ENCODE results near the gene GTSE1. TPM values are rescaled to one million over a fixed set of nuclear protein-coding genes. Genes with fewer than 3 reads are reported as not detected.
A peak's percentile ranks its signal among the peaks of the same experiment; 100 is the strongest.
"Not testable (repeated sequence)": the region's sequence is repeated elsewhere in the genome, so short reads cannot be mapped to it uniquely, and the experiment has no call there.

The GTSE1 gene
- polyA plus RNA-seq, 4 donors, result 10.5 to 21.1 (median 19.1) TPM

GRCh38 chr22:46290843-46291785, 5.6 kb upstream of the GTSE1 start:
- no peak for DNase-seq (ENCODE audit: low read depth in 4 of 4, low spot score in 2 of 4)

DNA sequence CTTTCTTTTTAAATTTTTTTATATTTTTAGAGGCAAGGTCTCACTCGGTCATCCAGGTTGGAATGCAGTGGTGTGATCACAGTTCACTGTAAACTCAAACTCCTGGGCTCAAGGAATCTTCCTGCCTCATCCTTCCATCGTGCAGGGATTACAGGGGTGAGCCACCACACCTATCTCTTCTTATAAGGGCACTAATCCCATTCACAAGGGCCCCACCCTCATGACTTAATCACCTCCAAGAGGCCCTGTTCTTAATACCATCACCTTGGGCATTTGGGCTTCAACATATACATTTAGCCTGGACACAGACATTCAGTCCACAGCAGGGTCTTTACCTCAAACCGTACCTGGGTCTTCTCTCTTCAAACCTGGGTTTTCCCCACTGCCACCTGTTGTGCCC, 4.5 kb upstream of the GTSE1 start:
- DNase-seq (ENCODE audit: low read depth in 4 of 4, low spot score in 2 of 4), result no peak

DNA sequence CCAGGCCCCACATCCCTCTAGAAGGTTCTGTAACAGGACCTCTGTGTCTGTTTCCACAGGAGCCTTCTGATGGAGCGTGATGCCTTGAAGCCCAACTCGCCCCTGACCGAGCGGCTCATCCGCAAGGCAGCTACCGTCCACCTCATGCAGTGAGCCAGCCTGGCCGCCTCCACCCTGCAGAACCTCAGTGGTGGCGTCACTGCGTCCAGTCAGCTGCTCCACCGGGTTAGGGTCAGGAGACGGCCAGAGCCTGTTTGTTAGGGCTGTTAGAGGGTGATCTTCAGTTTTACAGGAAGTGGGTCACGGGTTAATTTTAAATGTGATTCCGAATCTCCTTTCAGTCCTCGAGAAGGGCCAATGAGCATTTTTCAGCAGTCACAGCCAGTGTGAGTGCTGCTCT, 3.9 kb upstream of the GTSE1 start:
- no peak for DNase-seq (ENCODE audit: low read depth in 4 of 4, low spot score in 2 of 4)

DNA sequence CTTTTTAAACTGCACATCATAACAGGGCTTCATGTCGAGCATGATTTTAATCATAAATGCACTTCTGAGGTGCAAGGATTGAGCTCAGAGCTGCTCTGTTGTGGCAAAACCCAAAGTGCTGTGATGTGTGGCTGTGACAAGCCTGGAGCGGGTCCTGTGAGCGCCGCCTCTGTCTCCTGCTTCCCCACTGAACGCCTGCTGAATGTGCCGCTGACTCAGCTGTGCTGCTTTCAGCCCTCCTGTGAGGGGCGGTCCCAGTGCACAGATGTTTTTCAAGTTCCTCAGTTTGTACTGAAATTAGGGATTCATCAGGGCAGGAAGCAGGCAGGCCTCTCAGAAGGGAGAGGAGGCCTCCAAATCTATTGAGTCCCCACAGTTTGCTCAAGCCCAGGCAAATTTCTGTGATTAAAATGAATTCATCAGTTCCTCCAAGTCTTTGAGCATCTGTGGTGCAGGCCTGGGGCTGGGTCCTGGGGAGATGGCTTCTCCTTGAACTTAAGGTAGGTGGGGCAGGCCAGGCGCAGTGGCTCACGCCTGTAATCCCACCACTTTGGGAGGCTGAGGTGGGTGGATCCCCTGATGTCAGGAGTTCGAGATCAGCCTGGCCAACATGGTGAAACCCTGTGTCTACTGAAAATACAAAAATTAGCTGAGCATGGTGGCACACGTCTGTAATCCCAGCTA, 3.0 kb upstream of the GTSE1 start:
- DNase-seq (ENCODE audit: low read depth in 4 of 4, low spot score in 2 of 4), result no peak

GRCh38 chr22:46294784-46295183, 1.9 kb upstream of the GTSE1 start:
- no peak for DNase-seq (ENCODE audit: low read depth in 4 of 4, low spot score in 2 of 4)

DNA sequence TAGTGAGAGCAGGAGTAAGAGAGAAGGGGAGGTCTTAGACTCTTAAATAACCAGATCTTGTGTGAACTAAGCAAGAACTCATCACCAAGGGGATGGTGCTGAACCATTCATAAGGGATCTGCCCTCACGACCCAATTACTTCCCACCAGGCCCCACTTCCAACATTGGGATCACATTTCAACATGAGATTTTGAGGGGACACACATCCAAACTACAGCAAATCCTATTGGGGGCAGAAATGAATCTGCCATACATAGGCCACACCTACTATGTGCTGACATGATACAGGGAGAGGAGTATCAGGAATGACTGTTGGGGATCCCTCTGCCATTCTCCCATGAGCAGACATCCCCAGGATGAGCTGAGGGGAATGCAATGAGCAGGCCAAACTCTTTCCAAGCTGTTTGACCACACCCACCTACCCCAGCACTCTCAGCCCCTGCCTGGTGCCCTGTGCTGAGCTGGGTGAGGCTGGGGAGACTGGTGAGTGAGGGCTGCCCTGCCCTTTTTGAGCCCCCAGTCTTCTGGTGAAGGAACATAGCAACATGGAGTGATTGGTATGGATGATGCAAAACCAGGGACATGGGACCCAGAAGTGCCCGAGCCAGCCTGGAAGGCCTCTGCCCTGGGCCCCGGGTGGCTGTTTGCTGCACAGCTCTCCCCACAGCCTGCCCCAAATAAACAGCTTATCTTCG, 1.2 kb upstream of the GTSE1 start:
- no peak for DNase-seq (ENCODE audit: low read depth in 4 of 4, low spot score in 2 of 4)

DNA sequence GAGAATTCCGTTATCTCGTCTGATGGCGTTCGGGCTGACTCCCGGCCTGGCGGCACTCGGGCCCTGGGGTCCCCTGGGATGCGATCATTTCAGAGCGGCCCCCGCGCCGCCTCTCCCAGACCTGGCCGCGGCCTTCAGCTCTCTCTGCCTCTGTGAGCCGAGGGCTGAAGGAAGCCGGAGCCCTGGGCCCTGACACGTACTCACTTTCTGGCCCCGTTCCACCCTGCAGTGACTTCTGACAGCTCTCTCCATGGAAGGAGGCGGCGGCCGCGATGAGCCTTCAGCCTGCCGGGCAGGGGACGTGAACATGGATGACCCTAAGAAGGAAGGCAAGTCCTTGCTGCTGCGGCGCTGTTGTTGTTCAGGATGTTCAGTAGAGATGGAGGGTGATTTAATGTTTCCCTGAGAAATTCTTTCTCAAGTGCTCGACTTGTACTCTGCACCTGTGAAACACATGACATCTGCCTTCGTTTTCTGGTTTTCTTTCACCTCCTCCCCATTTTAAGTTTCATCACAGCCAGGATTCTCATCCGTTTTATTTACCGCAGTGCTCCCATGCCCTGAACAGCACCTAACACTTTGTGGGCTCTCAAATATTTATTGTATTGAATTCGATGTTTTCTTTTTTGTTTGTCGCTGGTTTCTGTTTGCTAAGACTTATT, 612 bp downstream of the GTSE1 start:
- peak in 1 of 4 donors; percentile 2 for DNase-seq (ENCODE audit: low read depth in 4 of 4, low spot score in 2 of 4)

DNA sequence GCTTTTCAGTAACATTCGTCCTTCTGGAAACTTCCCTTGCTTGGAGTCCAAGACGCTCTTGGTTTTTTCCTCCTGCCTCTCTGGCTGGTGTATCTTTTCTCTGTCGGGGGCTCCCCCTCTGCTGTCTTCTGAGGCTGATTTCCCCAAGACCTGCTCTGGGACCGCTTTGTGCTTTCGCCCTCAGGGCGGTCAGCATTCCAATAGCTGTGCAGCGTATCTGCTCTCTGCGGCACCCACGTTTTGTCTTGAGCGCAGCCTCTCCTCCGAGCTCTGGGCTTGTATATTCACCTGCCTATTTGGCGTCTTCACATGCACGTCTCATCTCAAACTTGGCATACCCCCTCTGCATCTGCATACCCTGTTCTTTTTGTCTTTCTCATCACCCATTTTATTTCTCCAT, 2.4 kb downstream of the GTSE1 start:
- no peak for DNase-seq (ENCODE audit: low read depth in 4 of 4, low spot score in 2 of 4)

DNA sequence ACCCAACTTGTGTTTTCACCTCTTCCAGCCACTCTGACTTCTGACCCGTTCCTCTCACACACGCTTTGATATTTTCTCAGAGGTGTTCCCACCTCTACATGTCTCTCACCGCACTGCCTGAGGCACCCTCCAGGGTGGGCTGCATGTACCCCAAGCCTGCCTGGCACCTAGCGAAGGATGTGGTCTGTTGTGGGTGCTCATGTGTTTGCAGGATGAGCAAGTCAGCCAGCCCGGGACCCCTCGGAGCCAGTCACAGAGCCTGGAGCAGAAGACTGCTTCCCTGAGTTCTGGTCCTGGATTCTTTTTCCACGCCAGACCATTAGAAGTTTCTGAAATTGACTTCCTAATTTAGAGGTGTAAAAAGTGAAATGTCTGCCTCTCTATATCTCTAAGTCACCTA, 3.8 kb downstream of the GTSE1 start:
- DNase-seq (ENCODE audit: low read depth in 4 of 4, low spot score in 2 of 4), result no peak

- no peak for DNase-seq (ENCODE audit: low read depth in 4 of 4, low spot score in 2 of 4)
Measured at GRCh38 chr22:46303347-46303965, 6.8 kb downstream of the GTSE1 start.

GRCh38 chr22:46308283-46308988, 11.8 kb downstream of the GTSE1 start:
- no peak for DNase-seq (ENCODE audit: low read depth in 4 of 4, low spot score in 2 of 4)

GRCh38 chr22:46309526-46310085, 12.9 kb downstream of the GTSE1 start:
- DNase-seq (ENCODE audit: low read depth in 4 of 4, low spot score in 2 of 4), result no peak

DNA sequence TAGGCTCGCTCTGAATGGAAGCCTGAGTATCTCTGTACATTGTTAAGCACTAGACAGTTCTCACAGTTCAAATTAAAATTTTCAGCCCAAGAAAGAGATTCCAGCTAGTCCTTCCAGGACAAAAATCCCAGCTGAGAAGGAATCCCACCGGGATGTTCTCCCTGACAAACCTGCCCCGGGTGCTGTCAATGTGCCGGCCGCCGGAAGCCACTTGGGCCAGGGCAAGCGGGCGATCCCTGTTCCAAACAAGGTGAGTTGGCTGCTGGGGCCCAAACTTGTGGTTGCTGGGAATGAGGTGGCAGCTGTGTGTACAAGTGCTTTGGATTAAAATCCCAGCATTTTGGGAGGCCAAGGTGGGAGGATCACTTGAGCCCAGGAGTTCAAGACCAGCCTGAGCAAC, 15.4 kb downstream of the GTSE1 start:
- DNase-seq (ENCODE audit: low read depth in 4 of 4, low spot score in 2 of 4), result no peak

GRCh38 chr22:46312848-46313247, 16.2 kb downstream of the GTSE1 start:
- not testable (repeated sequence) for DNase-seq (ENCODE audit: low read depth in 4 of 4, low spot score in 2 of 4)

DNA sequence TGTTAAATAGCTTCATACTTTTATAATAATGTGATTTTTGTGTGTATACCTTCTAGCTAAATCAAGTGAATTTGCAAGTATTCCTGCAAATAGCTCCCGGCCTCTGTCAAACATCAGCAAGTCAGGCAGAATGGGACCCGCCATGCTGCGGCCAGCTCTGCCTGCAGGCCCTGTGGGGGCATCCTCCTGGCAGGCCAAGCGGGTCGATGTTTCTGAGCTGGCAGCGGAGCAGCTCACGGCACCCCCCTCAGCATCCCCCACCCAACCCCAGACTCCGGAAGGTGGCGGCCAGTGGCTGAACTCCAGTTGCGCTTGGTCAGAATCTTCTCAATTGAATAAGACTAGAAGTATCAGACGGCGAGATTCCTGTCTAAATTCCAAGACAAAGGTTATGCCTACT, 19.3 kb downstream of the GTSE1 start:
- no peak for DNase-seq (ENCODE audit: low read depth in 4 of 4, low spot score in 2 of 4)

DNA sequence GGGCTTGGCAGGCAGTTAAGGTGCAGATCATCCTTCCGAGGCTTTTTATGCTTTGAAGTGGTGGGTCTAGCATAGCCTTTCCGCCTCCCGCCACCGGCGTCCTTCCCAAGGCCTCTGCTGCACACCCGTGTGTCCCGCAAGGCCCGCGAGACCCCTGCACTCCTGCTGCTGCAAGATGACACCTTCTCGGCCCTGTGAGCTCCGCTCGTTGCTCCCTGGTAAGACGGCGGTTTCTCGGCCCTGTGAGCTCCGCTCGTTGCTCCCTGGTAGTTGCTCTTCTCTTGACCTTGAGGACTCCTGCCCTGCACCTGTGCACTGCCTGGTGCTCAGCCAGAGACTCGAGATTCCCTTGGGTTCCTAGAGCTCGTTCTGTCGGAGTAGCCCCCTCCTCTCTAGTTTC, 21.0 kb downstream of the GTSE1 start:
- DNase-seq (ENCODE audit: low read depth in 4 of 4, low spot score in 2 of 4), result no peak

- no peak for DNase-seq (ENCODE audit: low read depth in 4 of 4, low spot score in 2 of 4)
Measured at GRCh38 chr22:46318576-46318975, 21.9 kb downstream of the GTSE1 start.

GRCh38 chr22:46319319-46319718, 22.6 kb downstream of the GTSE1 start:
- no peak for DNase-seq (ENCODE audit: low read depth in 4 of 4, low spot score in 2 of 4)

DNA sequence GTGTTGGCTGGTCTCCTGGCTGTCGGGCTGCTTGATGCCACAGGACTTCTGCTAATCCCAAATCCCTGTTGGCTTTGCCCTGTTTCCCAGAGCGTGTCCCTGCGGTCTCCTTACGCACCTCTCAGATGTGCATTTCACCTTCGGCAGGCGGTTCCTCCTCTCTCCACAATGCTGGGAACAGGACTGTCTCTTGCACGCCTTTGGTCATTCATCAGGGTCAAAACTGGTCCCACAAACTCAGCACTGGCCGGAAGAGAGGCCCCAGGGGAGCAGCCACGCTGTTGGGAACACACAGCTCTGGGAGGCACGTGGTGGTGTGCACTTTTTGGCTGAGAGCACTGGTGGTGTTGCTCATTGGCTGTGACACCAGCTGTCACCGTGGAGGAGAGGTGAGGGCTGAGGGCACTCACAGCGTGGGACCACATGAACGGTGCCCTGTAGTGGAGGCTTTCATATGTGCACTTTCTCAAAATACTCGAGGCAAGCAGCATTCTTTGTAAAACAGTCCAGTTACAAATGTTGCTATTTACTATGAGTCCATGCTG, 23.6 kb downstream of the GTSE1 start:
- DNase-seq (ENCODE audit: low read depth in 4 of 4, low spot score in 2 of 4), result no peak

Measured in left renal cortex interstitium (tissue), 4 donors.